NCI-H69 (cell line): ENCODE measurements around the gene PSIP1.
A peak's percentile ranks its signal among the peaks of the same experiment; 100 is the strongest.
"Not testable (repeated sequence)": the region's sequence is repeated elsewhere in the genome, so short reads cannot be mapped to it uniquely, and the experiment has no call there.

Source experiments
- DNase-seq: peaks from one replicate; lab custom pipeline; 2025; lab: John Stamatoyannopoulos, UW

The PSIP1 gene

GRCh38 chr9:15510789-15511575 lies at the start of gene PSIP1:
Gene PSIP1, minus strand, starts transcription at chr9:15510970. Its CDS starts 782 bp downstream, at chr9:15510188.
- peak; percentile 97 for DNase-seq

GRCh38 chr9:15553528-15553898 lies 42.7 kb upstream of the PSIP1 start:
- no peak for DNase-seq

- DNase-seq, result peak; percentile 99
Measured at GRCh38 chr9:15552636-15553527, 42.1 kb upstream of the PSIP1 start, which contains the start of gene CCDC171. Gene CCDC171, plus strand, starts transcription at chr9:15553043. Its CDS starts 11,046 bp downstream, at chr9:15564089.

- no peak for DNase-seq
Measured at GRCh38 chr9:15549611-15550010, 38.8 kb upstream of the PSIP1 start.

- DNase-seq, result no peak
Measured at GRCh38 chr9:15543047-15543813, 32.5 kb upstream of the PSIP1 start.

- no peak for DNase-seq
Measured at GRCh38 chr9:15542624-15543023, 31.9 kb upstream of the PSIP1 start.

- no peak for DNase-seq
Measured at GRCh38 chr9:15541872-15542271, 31.1 kb upstream of the PSIP1 start.

- no peak for DNase-seq
Measured at GRCh38 chr9:15531380-15531779, 20.6 kb upstream of the PSIP1 start.

GRCh38 chr9:15529566-15530324 lies 19.0 kb upstream of the PSIP1 start:
- no peak for DNase-seq

GRCh38 chr9:15527035-15527434 lies 16.3 kb upstream of the PSIP1 start:
- not testable (repeated sequence) for DNase-seq

- no peak for DNase-seq
Measured at GRCh38 chr9:15525958-15526357, 15.2 kb upstream of the PSIP1 start.

GRCh38 chr9:15524845-15525455 lies 14.2 kb upstream of the PSIP1 start:
- DNase-seq, result no peak

GRCh38 chr9:15522130-15522755 lies 11.5 kb upstream of the PSIP1 start:
- DNase-seq, result no peak

GRCh38 chr9:15521254-15521653 lies 10.5 kb upstream of the PSIP1 start:
- DNase-seq, result no peak

GRCh38 chr9:15519831-15520230 lies 9.1 kb upstream of the PSIP1 start:
- no peak for DNase-seq

GRCh38 chr9:15513335-15513734 lies 2.6 kb upstream of the PSIP1 start:
- DNase-seq, result peak; percentile 88

- DNase-seq, result peak; percentile 89
Measured at GRCh38 chr9:15512889-15513288, 2.1 kb upstream of the PSIP1 start.

GRCh38 chr9:15512204-15512603 lies 1.4 kb upstream of the PSIP1 start:
- DNase-seq, result peak; percentile 67

- DNase-seq, result peak; percentile 86
Measured at GRCh38 chr9:15509931-15510788, 610 bp downstream of the PSIP1 start.

GRCh38 chr9:15505921-15506320 lies 4.8 kb downstream of the PSIP1 start:
- DNase-seq, result no peak
